Fibroblast of the aortic adventitia (primary cell): ENCODE results near the gene SLC4A11. TPM values are rescaled to one million over a fixed set of nuclear protein-coding genes. Genes with fewer than 3 reads are reported as not detected.
A peak's percentile ranks its signal among the peaks of the same experiment; 100 is the strongest.
"Not testable (repeated sequence)": the region's sequence is repeated elsewhere in the genome, so short reads cannot be mapped to it uniquely, and the experiment has no call there.

Experiments used
- DNase-seq: peaks from one replicate; pipeline ENCODE4 v3.0.0-alpha.2; 2010; ENCODE audit warnings: low read depth
- H3K4me3 ChIP-seq: 2 replicates; pipeline ENCODE4 v1.5.1; 2011; ENCODE audit warnings: low read depth, mild to moderate bottlenecking, control low read depth, low read length, moderate library complexity
- CTCF ChIP-seq: IDR thresholded peaks from 2 replicates; pipeline ENCODE4 v1.5.1; 2011; ENCODE audit warnings: mild to moderate bottlenecking, low read length, control low read depth, inconsistent platforms; ENCODE audit not compliant: insufficient read depth
- total RNA-seq: library from RNA; depleted of rRNA; stranded (reverse); fragments of >200 nt; gene quantifications from 2 replicates; pipeline ENCODE4 v1.2.3, GENCODE V29; 2012; ENCODE audit warnings: low replicate concordance

Gene SLC4A11
- total RNA-seq, 1 donor, result 0.63 TPM

GRCh38 chr20:3223994-3224680 is 14.9 kb downstream of the SLC4A11 start:
- no peak for DNase-seq
- TF ChIP-seq CTCF, result no peak
- no peak overlapping the region for H3K4me3 ChIP-seq

DNA sequence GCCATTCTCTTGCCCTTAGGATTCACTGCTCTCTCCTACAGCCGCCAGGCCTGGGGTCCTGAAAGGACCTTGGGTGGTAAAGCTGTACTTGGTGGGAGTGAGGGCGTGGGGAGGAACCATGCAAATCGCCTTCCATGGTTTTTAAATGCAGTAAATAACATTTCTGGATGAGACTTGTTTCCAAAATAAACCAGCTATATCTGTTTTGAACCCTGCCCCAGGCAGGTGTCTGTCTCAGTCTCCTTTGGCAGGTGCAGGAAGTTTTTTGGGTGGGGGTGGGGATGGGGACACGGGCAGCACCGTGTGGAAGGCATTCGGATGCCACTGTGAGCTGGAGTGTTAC is 15.4 kb downstream of the SLC4A11 start:
- no peak overlapping the region for H3K4me3 ChIP-seq
- DNase-seq, result no peak
- no peak for TF ChIP-seq CTCF

GRCh38 chr20:3222635-3223600 is 16.1 kb downstream of the SLC4A11 start:
- H3K4me3 ChIP-seq, result no peak overlapping the region
- TF ChIP-seq CTCF, result no peak
- DNase-seq, result no peak

- no peak for DNase-seq
- no peak overlapping the region for H3K4me3 ChIP-seq
- TF ChIP-seq CTCF, result no peak
Observed at GRCh38 chr20:3221398-3222226, 17.4 kb downstream of the SLC4A11 start.

DNA sequence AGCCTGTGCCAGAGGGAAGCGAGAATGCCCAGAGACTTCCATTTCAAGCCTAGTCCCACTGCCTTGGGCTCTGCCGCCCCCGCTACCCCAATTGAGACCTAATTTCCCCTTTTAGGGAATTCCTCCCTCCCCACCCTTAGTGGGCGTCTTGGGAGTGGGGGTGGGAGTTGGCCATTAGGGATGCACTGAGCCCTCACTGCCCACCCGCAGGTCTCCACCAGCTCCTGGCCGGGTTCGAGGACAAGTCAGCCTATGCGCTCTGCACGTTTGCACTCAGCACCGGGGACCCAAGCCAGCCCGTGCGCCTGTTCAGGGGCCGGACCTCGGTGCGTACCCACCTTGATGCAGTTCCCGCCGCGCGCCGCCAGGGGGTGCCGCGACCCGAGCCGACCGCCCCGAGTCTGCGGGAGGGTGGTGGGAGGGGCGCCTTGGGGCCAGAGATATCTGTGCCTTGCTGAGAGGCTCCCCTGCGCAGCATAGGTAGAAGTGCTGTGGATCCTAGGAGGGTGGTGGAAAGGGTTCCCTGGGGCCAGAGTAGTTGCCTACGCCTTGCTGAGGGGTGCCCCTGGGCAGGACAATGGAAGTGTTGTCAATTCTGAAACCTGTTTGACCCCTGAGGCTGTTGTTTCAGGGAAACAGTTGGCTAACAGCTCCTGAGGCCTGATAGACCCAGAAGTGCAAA is 20.5 kb downstream of the SLC4A11 start:
- peak; percentile 24 for DNase-seq
- TF ChIP-seq CTCF, result peak; percentile 76

GRCh38 chr20:3215359-3215917 is 23.6 kb downstream of the SLC4A11 start:
- H3K4me3 ChIP-seq, DNase-seq: not testable (repeated sequence)

More for the DNA sequence above, 20.5 kb downstream of the SLC4A11 start:
- no peak overlapping the region for H3K4me3 ChIP-seq
